SW480 (cell line): Measurements from ENCODE around the gene TAPT1.
A peak's percentile ranks its signal among the peaks of the same experiment; 100 is the strongest.
"Not testable (repeated sequence)": the region's sequence is repeated elsewhere in the genome, so short reads cannot be mapped to it uniquely, and the experiment has no call there.

Experiments used
- DNase-seq: peaks from one replicate; pipeline ENCODE4 v3.0.0-alpha.2; 2016; ENCODE audit warnings: low spot score

TAPT1 gene

GRCh38 chr4:16225863-16226815, at the start of gene TAPT1:
TAPT1 (minus strand) TSS chr4:16226471; CDS start chr4:16226457, 14 bp downstream.
- peak; percentile 41 for DNase-seq

- DNase-seq: no peak
Observed at GRCh38 chr4:16271411-16271810, 45.1 kb upstream of the TAPT1 start.

GRCh38 chr4:16270454-16271328, 44.4 kb upstream of the TAPT1 start:
- DNase-seq: no peak

GRCh38 chr4:16269742-16270453, 43.6 kb upstream of the TAPT1 start:
- DNase-seq: not testable (repeated sequence)

GRCh38 chr4:16269240-16269639, 43.0 kb upstream of the TAPT1 start:
- DNase-seq: no peak

- DNase-seq: no peak
Observed at GRCh38 chr4:16268290-16268689, 42.0 kb upstream of the TAPT1 start.

- DNase-seq: no peak
Observed at GRCh38 chr4:16267639-16268038, 41.4 kb upstream of the TAPT1 start.

GRCh38 chr4:16265820-16266219, 39.5 kb upstream of the TAPT1 start:
- no peak for DNase-seq

GRCh38 chr4:16264798-16265197, 38.5 kb upstream of the TAPT1 start:
- peak; percentile 44 for DNase-seq

- DNase-seq: no peak
Observed at GRCh38 chr4:16263056-16263455, 36.8 kb upstream of the TAPT1 start.

- DNase-seq: peak; percentile 0
Observed at GRCh38 chr4:16262188-16262587, 35.9 kb upstream of the TAPT1 start.

- DNase-seq: no peak
Observed at GRCh38 chr4:16261313-16261878, 35.1 kb upstream of the TAPT1 start.

GRCh38 chr4:16259889-16260246, 33.6 kb upstream of the TAPT1 start:
- DNase-seq: no peak

GRCh38 chr4:16259241-16259888, 33.1 kb upstream of the TAPT1 start:
- no peak for DNase-seq

- DNase-seq: no peak
Observed at GRCh38 chr4:16257611-16258010, 31.3 kb upstream of the TAPT1 start.

- DNase-seq: no peak
Observed at GRCh38 chr4:16256343-16256742, 30.1 kb upstream of the TAPT1 start.

- DNase-seq: no peak
Observed at GRCh38 chr4:16255730-16256129, 29.5 kb upstream of the TAPT1 start.

- DNase-seq: no peak
Observed at GRCh38 chr4:16253127-16253960, 27.1 kb upstream of the TAPT1 start.

- DNase-seq: peak; percentile 2
Observed at GRCh38 chr4:16250661-16251365, 24.5 kb upstream of the TAPT1 start.

GRCh38 chr4:16248605-16249004, 22.3 kb upstream of the TAPT1 start:
- DNase-seq: no peak
